Endothelial cell of umbilical vein (primary cell): ENCODE data around the gene APOO. TPM values are rescaled to one million over a fixed set of nuclear protein-coding genes. Genes with fewer than 3 reads are reported as not detected.
A peak's percentile ranks its signal among the peaks of the same experiment; 100 is the strongest.

ENCODE experiments used
- BruUV-seq: library from RNA; stranded (reverse); fragments of 400-500 nt; replicated peaks from 2 replicates; lab custom pipeline; 2021; lab: Mats Ljungman, UMichigan
- CTCF ChIA-PET: fragments of 300-600, 350-600 bp; sonication (Branson Sonifier 250); formaldehyde crosslinking; loops from one replicate; lab custom pipeline; 2021; ENCODE audit warnings: antibody characterized with exemption, inconsistent platforms; lab: Charles Lee
- POLR2A ChIA-PET: fragments of 300-600, 350-600 bp; sonication (Branson Sonifier 250); formaldehyde crosslinking; loops from one replicate; lab custom pipeline; 2021; ENCODE audit warnings: antibody characterized with exemption, inconsistent platforms; lab: Charles Lee
- DNase-seq: peaks from one replicate; pipeline ENCODE4 v3.0.0-alpha.2; 2011; ENCODE audit warnings: low read depth, low spot score
- FAIRE-seq: peaks from 2 replicates; lab custom pipeline; 2011; peaks lifted over from hg19 to GRCh38; lab: Jason Lieb, UNC
- H2AFZ ChIP-seq: 2 replicates; pipeline ENCODE4 v1.6.0; 2012; ENCODE audit warnings: low read depth, low read length, control low read depth, inconsistent platforms
- H3K27ac ChIP-seq: 2 replicates; pipeline ENCODE4 v1.5.1; 2011; ENCODE audit warnings: low read depth, mild to moderate bottlenecking, control low read depth, low read length, moderate library complexity; ENCODE audit not compliant: insufficient read depth
- H3K27me3 ChIP-seq, 2 experiments: 2 replicates each; pipeline versions ENCODE4 v1.6.0 to v1.6.1; 2011; ENCODE audit warnings: low read length in 2 of 2, mixed read lengths in 1 of 2; ENCODE audit not compliant: control insufficient read depth in 2 of 2, insufficient read depth in 2 of 2
- H3K36me3 ChIP-seq, 2 experiments: 2 replicates in 1 of 2; 3 replicates in 1 of 2; pipeline ENCODE4 v1.5.1; 2011; ENCODE audit warnings: low read length in 2 of 2, mild to moderate bottlenecking in 1 of 2, moderate library complexity in 1 of 2; ENCODE audit not compliant: control insufficient read depth in 2 of 2, insufficient read depth in 2 of 2; ENCODE audit errors: extremely low read depth in 1 of 2
- H3K4me1 ChIP-seq: 3 replicates; pipeline ENCODE4 v1.5.1; 2011; ENCODE audit warnings: mild to moderate bottlenecking, low read length; ENCODE audit not compliant: control insufficient read depth, insufficient read depth; ENCODE audit errors: extremely low read depth
- H3K4me2 ChIP-seq: 2 replicates; pipeline ENCODE4 v1.6.1; 2011; ENCODE audit warnings: low read length, control low read depth, mixed read lengths; ENCODE audit not compliant: insufficient read depth
- H3K4me3 ChIP-seq, 3 experiments: fragments of 200-600 bp in 1 of 3; sonication (generic), shearing (Covaris generic) in 1 of 3; replicated peaks in 1 of 3; 2 replicates each; pipeline ENCODE4 v1.5.1; 2011 to 2016; ENCODE audit warnings: control low read depth in 3 of 3, low read length in 3 of 3, mild to moderate bottlenecking in 2 of 3, inconsistent platforms in 1 of 3, low read depth in 1 of 3, moderate library complexity in 1 of 3; ENCODE audit not compliant: insufficient read depth in 1 of 3
- H3K79me2 ChIP-seq: 2 replicates; pipeline ENCODE4 v1.6.0; 2012; ENCODE audit warnings: low read length, inconsistent platforms; ENCODE audit not compliant: control insufficient read depth, insufficient read depth
- H3K9ac ChIP-seq: replicated peaks from 2 replicates; pipeline ENCODE3; 2011; ENCODE audit warnings: low read length, control low read depth; ENCODE audit not compliant: insufficient read depth; ENCODE audit errors: extremely low read depth
- H3K9me1 ChIP-seq: replicated peaks from 3 replicates; pipeline ENCODE4 v1.6.0; 2011; ENCODE audit warnings: mild to moderate bottlenecking, low read length; ENCODE audit not compliant: control insufficient read depth, insufficient read depth; ENCODE audit errors: extremely low read depth
- H3K9me3 ChIP-seq: replicated peaks from 2 replicates; pipeline ENCODE4 v1.5.1; 2012; ENCODE audit warnings: low read length, inconsistent platforms; ENCODE audit not compliant: control insufficient read depth, insufficient read depth
- H4K20me1 ChIP-seq: replicated peaks from 2 replicates; pipeline ENCODE3; 2011; ENCODE audit warnings: mild to moderate bottlenecking, low read length; ENCODE audit not compliant: control insufficient read depth, insufficient read depth; ENCODE audit errors: extremely low read depth
- CTCF ChIP-seq, 2 donors: IDR thresholded peaks; 1 replicate in 1 of 2; 2 replicates in 1 of 2; pipeline ENCODE4 v1.5.1; 2011; ENCODE audit warnings: low read length in 2 of 2, mild to moderate bottlenecking in 2 of 2, moderate library complexity in 2 of 2, control low read depth in 1 of 2, inconsistent platforms in 1 of 2, low read depth in 1 of 2; ENCODE audit not compliant: insufficient read depth in 1 of 2; ENCODE audit errors: extremely low read depth in 1 of 2
- EZH2 ChIP-seq: IDR thresholded peaks from 2 replicates; pipeline ENCODE4 v1.6.1; 2012; ENCODE audit warnings: borderline replicate concordance, low read depth, mild to moderate bottlenecking, moderate library complexity, low read length, inconsistent platforms; ENCODE audit not compliant: severe bottlenecking
- FOS ChIP-seq: IDR thresholded peaks from 2 replicates; pipeline ENCODE4 v1.6.1; 2011; ENCODE audit warnings: mild to moderate bottlenecking, low read length, moderate library complexity, borderline replicate concordance; ENCODE audit not compliant: insufficient read depth
- GATA2 ChIP-seq: IDR thresholded peaks from 2 replicates; pipeline ENCODE4 v1.7.0; 2011; ENCODE audit warnings: low read depth, mild to moderate bottlenecking, moderate library complexity, mixed read lengths, low read length; ENCODE audit not compliant: insufficient read length, insufficient read depth
- JUN ChIP-seq: IDR thresholded peaks from 2 replicates; pipeline ENCODE4 v1.6.1; 2011; ENCODE audit warnings: borderline replicate concordance, low read depth; ENCODE audit not compliant: insufficient read length, insufficient read depth
- MAX ChIP-seq: IDR thresholded peaks from 2 replicates; pipeline ENCODE4 v1.6.1; 2011; ENCODE audit not compliant: insufficient read depth, insufficient read length
- MYC ChIP-seq: IDR thresholded peaks from one replicate; pipeline ENCODE4 v1.6.1; 2011; ENCODE audit warnings: mild to moderate bottlenecking, low read depth, low read length
- POLR2A ChIP-seq: IDR thresholded peaks from 2 replicates; pipeline ENCODE4 v1.6.1; 2012; ENCODE audit warnings: low read depth, mild to moderate bottlenecking, control low read depth, low read length
- POLR2AphosphoS5 ChIP-seq: IDR thresholded peaks from 2 replicates; pipeline ENCODE4 v1.6.1; 2012; ENCODE audit warnings: low read depth, mild to moderate bottlenecking, control low read depth, low read length, moderate library complexity; ENCODE audit not compliant: insufficient read depth
- dilution Hi-C: fragments of 300-500 bp; cut with MboI; formaldehyde crosslinking; loops from one replicate; pipeline ENCODE4 v1.15.0; 2019; ENCODE audit warnings: low sequenced_read_pairs; ENCODE audit not compliant: extremely low pct_ligation_motif_present
- intact Hi-C: fragments of 100-400 bp; cut with micrococcal nuclease; formaldehyde crosslinking; loops from one replicate; pipeline ENCODE4 v1.10.0; 2022
- polyA plus RNA-seq, 4 experiments: library from polyadenylated mRNA; depleted of rRNA in 3 of 4; stranded (reverse) in 3 of 4; unstranded in 1 of 4; fragments of >200 nt; gene quantifications; 2 replicates each; pipeline versions ENCODE4 v1.2.1 to v1.2.3, GENCODE V29; 2011 to 2012; ENCODE audit warnings: missing spikeins in 1 of 4
- total RNA-seq: library from RNA; stranded (reverse); gene quantifications from 2 replicates; pipeline ENCODE4 v1.2.3, GENCODE V29; 2021

Gene APOO
- total and polyA plus RNA-seq, 2 donors (not counting 3 experiments of a cell fraction or from before 2014, with no cell fraction given), result 9.8 to 24.3 TPM

- Histone ChIP-seq H3K9ac (no peak overlapping the region), H3K36me3 (no peaks in the 10 kb centered on the region), H3K9me1 (no peaks in the 10 kb centered on the region), H3K79me2 (no peaks in the 10 kb centered on the region), H4K20me1 (no peaks in the 10 kb centered on the region), H3K4me1 (peaks cover 29% of the 10 kb centered on the region), H3K9me3 (no peaks in the 10 kb centered on the region), H2AFZ (no peak overlapping the region), H3K4me2 (no peak overlapping the region), H3K27me3 (no peaks in the 10 kb centered on the region), H3K27ac (peak overlapping the region; percentile 74), H3K4me3 (no peak overlapping the region)
- no peak for TF ChIP-seq POLR2A
- no peak for TF ChIP-seq MYC
- no peak for TF ChIP-seq JUN
- no peak for TF ChIP-seq GATA2
- TF ChIP-seq EZH2, result no peak
- TF ChIP-seq MAX, result no peak
- no peak for TF ChIP-seq FOS
- no peak for TF ChIP-seq CTCF (IDR thresholded peaks at IDR 0.05; ENCODE audit: extremely low read depth in 1 of 2, insufficient read depth in 1 of 2, low read depth in 1 of 2, low read length in 2 of 2)
- no peak for TF ChIP-seq POLR2AphosphoS5
- dilution Hi-C loops, result no loop called here
- intact Hi-C loops, result loop anchor here (5.0 kb wide), 1 partner anchor 37 kb away; no protein-coding TSS in a partner anchor
- ChIA-PET CTCF (no interaction called here), POLR2A (no interaction called here)
- BruUV-seq, result no TSS peak
- no peak for DNase-seq
- FAIRE-seq, result no peak
These were observed 102.3 kb downstream of the APOO start for GRCh38 chrX:23805389-23805788.
